Fibroblast of the conjunctiva (primary cell): ENCODE data around the gene ZIK1.

Source experiments
- DNase-seq: peaks from one replicate; pipeline ENCODE4 v3.0.0-alpha.2; 2010; ENCODE audit warnings: low read depth

Gene ZIK1

GRCh38 chr19:57611113-57611512 lies 27.2 kb downstream of the ZIK1 start:
- no peak for DNase-seq

- peak; percentile 70 for DNase-seq
These were observed 30.2 kb downstream of the ZIK1 start, which contains the start of gene ZNF134 for GRCh38 chr19:57613941-57614743. Gene ZNF134, plus strand, starts transcription at chr19:57614242. Its CDS starts 5,227 bp downstream, at chr19:57619469.

GRCh38 chr19:57615346-57615745 lies 31.4 kb downstream of the ZIK1 start:
- no peak for DNase-seq

GRCh38 chr19:57620673-57621348 lies 36.9 kb downstream of the ZIK1 start:
- peak; percentile 3 for DNase-seq

GRCh38 chr19:57623091-57623490 lies 39.1 kb downstream of the ZIK1 start:
- DNase-seq: no peak

GRCh38 chr19:57632987-57633831 lies 49.3 kb downstream of the ZIK1 start, which contains the start of gene ZNF211:
Gene ZNF211, plus strand, starts transcription at chr19:57633168. Its CDS starts 179 bp downstream, at chr19:57633347.
- peak; percentile 87 for DNase-seq

GRCh38 chr19:57633832-57634131 lies 49.8 kb downstream of the ZIK1 start:
- no peak for DNase-seq

- DNase-seq: no peak
These were observed 53.4 kb downstream of the ZIK1 start for GRCh38 chr19:57637379-57637778.

- no peak for DNase-seq
These were observed 57.8 kb downstream of the ZIK1 start for GRCh38 chr19:57641715-57642234.

GRCh38 chr19:57642396-57643046 lies 58.6 kb downstream of the ZIK1 start:
- no peak for DNase-seq
